Caco-2 (cell line): Measurements from ENCODE around the gene DLG2. TPM values are rescaled to one million over a fixed set of nuclear protein-coding genes. Genes with fewer than 3 reads are reported as not detected.

ENCODE experiments used
- BruUV-seq: library from RNA; stranded (reverse); fragments of 400-500 nt; replicated peaks from 2 replicates; lab custom pipeline; 2021; lab: Mats Ljungman, UMichigan
- CTCF ChIA-PET: fragments of 300-600 bp; sonication (Branson Sonifier 250); formaldehyde crosslinking; loops from one replicate; lab custom pipeline; 2022; ENCODE audit warnings: antibody characterized with exemption; lab: Charles Lee
- POLR2A ChIA-PET: fragments of 300-600 bp; sonication (Branson Sonifier 250); formaldehyde crosslinking; loops from one replicate; lab custom pipeline; 2022; ENCODE audit warnings: antibody characterized with exemption; lab: Charles Lee
- DNase-seq, 2 experiments: peaks; one replicate each; pipeline versions ENCODE4 v3.0.0 to v3.0.0-alpha.2; 2020 to 2022
- H3K27me3 ChIP-seq: replicated peaks from 2 replicates; pipeline ENCODE4 v1.6.0; 2011; ENCODE audit warnings: low read length; ENCODE audit not compliant: control insufficient read depth, insufficient read depth
- H3K36me3 ChIP-seq: 2 replicates; pipeline ENCODE4 v1.5.1; 2011; ENCODE audit warnings: low read length; ENCODE audit not compliant: control insufficient read depth, insufficient read depth
- H3K4me1 ChIP-seq: fragments of 250-450 bp; sonication (Bioruptor Pico); 2 replicates; pipeline ENCODE4 v1.5.1; 2020; ENCODE audit warnings: mild to moderate bottlenecking
- H3K4me3 ChIP-seq: 2 replicates; pipeline ENCODE4 v1.5.1; 2011; ENCODE audit warnings: low read depth, mild to moderate bottlenecking, control low read depth, low read length
- H3K9me3 ChIP-seq: fragments of 250-450 bp; sonication (Bioruptor Pico); 2 replicates; pipeline ENCODE4 v1.5.1; 2020; ENCODE audit warnings: mild to moderate bottlenecking, moderate library complexity
- H3K27ac Mint-ChIP-seq: one replicate; pipeline ENCODE4 v1.8.0; 2022; ENCODE audit warnings: mixed read lengths; ENCODE audit not compliant: unreplicated experiment
- H3K27me3 Mint-ChIP-seq: one replicate; pipeline ENCODE4 v1.8.0; 2022; ENCODE audit warnings: mixed read lengths; ENCODE audit not compliant: insufficient read depth, unreplicated experiment
- H3K36me3 Mint-ChIP-seq: one replicate; pipeline ENCODE4 v1.8.0; 2022; ENCODE audit warnings: mild to moderate bottlenecking, mixed read lengths; ENCODE audit not compliant: insufficient read depth, unreplicated experiment
- H3K4me1 Mint-ChIP-seq: one replicate; pipeline ENCODE4 v1.8.0; 2022; ENCODE audit warnings: low read depth, mixed read lengths; ENCODE audit not compliant: unreplicated experiment
- H3K4me3 Mint-ChIP-seq: one replicate; pipeline ENCODE4 v1.8.0; 2022; ENCODE audit warnings: mild to moderate bottlenecking, moderate library complexity, mixed read lengths; ENCODE audit not compliant: unreplicated experiment
- H3K9me3 Mint-ChIP-seq: one replicate; pipeline ENCODE4 v1.8.0; 2022; ENCODE audit warnings: mixed read lengths; ENCODE audit not compliant: unreplicated experiment
- intact Hi-C: fragments of 100-400 bp; cut with micrococcal nuclease; formaldehyde crosslinking; loops from one replicate; pipeline ENCODE4 v1.10.0; 2022; ENCODE audit not compliant: unreplicated experiment
- total RNA-seq: library from RNA; stranded (reverse); gene quantifications from 2 replicates; pipeline ENCODE4 v1.2.3, GENCODE V29; 2022
- TF ChIP-seq, protein P1 (sequence below), 2 experiments: fragments of 200-600 bp in 1 of 2; IDR thresholded peaks; 1 replicate in 1 of 2; 2 replicates in 1 of 2; pipeline versions ENCODE4 v1.5.1 to v1.8.0; 2011 to 2022; ENCODE audit warnings: antibody characterized with exemption in 1 of 2, control low read depth in 1 of 2, inconsistent platforms in 1 of 2, low read depth in 1 of 2, low read length in 1 of 2, mild to moderate bottlenecking in 1 of 2, moderate library complexity in 1 of 2; ENCODE audit not compliant: insufficient read depth in 1 of 2, severe bottlenecking in 1 of 2, unreplicated experiment in 1 of 2

The DLG2 gene
- total RNA-seq, 1 experiment from 2014 or later: 21.6 TPM

DNA sequence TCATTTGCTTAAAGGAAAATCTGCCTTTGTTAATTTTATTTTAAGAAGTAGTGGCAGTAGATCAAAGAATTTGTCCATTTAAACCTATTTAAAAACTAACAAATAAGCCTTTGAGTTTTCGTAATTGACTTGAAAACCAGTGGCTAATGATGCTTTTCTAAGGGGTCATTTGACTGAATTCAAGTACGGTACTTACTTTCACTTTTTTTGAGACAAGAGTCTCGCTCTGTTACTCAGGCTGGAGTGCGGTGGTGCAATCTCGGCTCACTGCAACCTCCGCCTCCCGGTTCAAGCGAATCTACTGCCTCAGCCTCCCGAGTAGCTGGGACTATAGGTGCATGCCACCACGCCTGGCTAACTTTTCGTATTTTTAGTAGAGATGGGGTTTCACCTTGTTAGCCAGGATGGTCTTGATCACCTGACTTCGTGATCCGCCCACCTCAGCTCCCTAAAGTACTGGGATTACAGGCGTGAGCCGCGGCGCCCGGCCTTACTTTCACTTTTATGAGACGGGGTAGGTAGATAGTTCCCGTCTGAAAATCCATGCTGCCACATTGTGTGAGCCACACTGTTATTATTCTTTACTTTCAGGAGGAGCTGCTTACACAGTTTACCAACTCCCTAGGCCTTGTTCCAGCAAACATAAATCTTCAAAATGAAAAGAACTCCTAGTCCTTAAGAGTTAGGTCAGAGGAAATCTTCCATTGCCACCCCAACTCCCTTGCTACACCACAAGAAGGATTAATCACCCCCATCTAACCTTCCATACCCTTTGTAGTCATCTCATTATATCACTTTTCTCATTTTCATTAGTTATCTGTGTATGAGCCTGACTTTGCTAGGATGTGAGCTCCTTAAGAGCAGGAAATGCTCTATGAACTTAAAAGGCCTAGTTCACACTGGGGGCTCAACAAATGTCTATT lies 1414.4 kb downstream of the DLG2 start:
- no peak for DNase-seq
- no peaks in the 10 kb centered on the region for H3K27me3 Mint-ChIP-seq

DNA sequence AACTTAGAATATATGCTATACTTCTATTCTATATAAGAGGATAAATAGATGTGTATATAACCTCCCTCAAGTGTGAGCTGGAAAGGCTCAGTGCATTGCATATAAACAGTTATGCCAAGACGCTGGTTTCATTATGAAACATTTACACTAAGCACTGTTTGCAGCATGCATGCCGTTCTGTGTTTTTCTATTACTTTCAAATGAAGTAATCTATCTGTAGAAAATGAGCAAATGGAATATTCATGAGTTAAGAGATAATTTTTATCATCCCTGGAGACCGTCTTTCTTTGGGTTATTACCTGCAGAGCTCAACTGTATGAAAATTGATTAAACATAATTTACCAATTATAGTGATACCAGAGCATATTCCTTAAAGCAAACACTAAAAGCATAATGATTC lies 1415.2 kb downstream of the DLG2 start:
- Histone ChIP-seq H3K27me3 (no peaks in the 10 kb centered on the region), H3K9me3 (no peaks in the 10 kb centered on the region), H3K36me3 (no peaks in the 10 kb centered on the region), H3K4me3 (no peak overlapping the region), H3K4me1 (no peaks in the 10 kb centered on the region)
- TF ChIP-seq, protein P1, sequence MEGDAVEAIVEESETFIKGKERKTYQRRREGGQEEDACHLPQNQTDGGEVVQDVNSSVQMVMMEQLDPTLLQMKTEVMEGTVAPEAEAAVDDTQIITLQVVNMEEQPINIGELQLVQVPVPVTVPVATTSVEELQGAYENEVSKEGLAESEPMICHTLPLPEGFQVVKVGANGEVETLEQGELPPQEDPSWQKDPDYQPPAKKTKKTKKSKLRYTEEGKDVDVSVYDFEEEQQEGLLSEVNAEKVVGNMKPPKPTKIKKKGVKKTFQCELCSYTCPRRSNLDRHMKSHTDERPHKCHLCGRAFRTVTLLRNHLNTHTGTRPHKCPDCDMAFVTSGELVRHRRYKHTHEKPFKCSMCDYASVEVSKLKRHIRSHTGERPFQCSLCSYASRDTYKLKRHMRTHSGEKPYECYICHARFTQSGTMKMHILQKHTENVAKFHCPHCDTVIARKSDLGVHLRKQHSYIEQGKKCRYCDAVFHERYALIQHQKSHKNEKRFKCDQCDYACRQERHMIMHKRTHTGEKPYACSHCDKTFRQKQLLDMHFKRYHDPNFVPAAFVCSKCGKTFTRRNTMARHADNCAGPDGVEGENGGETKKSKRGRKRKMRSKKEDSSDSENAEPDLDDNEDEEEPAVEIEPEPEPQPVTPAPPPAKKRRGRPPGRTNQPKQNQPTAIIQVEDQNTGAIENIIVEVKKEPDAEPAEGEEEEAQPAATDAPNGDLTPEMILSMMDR (IDR thresholded peaks at IDR 0.05; ENCODE audit: insufficient read depth in 1 of 2, low read depth in 1 of 2, low read length in 1 of 2, severe bottlenecking in 1 of 2, unreplicated experiment in 1 of 2): no peak
- BruUV-seq: no TSS peak
- no peak overlapping the region for H3K27ac Mint-ChIP-seq
- POLR2A ChIA-PET: no interaction called here
- H3K36me3 Mint-ChIP-seq: no peaks in the 10 kb centered on the region
- no peaks in the 10 kb centered on the region for H3K9me3 Mint-ChIP-seq
- H3K4me1 Mint-ChIP-seq: no peaks in the 10 kb centered on the region
- intact Hi-C loops: no loop called here
- no peak for DNase-seq
- H3K4me3 Mint-ChIP-seq: no peak overlapping the region
- H3K27me3 Mint-ChIP-seq: no peaks in the 10 kb centered on the region
- CTCF ChIA-PET: no interaction called here

More for the DNA sequence above, 1414.4 kb downstream of the DLG2 start:
- Histone ChIP-seq H3K9me3 (no peaks in the 10 kb centered on the region), H3K4me1 (no peaks in the 10 kb centered on the region), H3K4me3 (no peak overlapping the region), H3K27me3 (no peaks in the 10 kb centered on the region), H3K36me3 (no peaks in the 10 kb centered on the region)
- Mint-ChIP-seq H3K4me3 (no peak overlapping the region), H3K27ac (no peak overlapping the region), H3K4me1 (no peaks in the 10 kb centered on the region), H3K36me3 (no peaks in the 10 kb centered on the region), H3K9me3 (no peaks in the 10 kb centered on the region)
- ChIA-PET POLR2A (no interaction called here), CTCF (no interaction called here)
- TF ChIP-seq, protein P1 (IDR thresholded peaks at IDR 0.05; ENCODE audit: insufficient read depth in 1 of 2, low read depth in 1 of 2, low read length in 1 of 2, severe bottlenecking in 1 of 2, unreplicated experiment in 1 of 2): no peak
- BruUV-seq: no TSS peak
- intact Hi-C loops: no loop called here

DNA sequence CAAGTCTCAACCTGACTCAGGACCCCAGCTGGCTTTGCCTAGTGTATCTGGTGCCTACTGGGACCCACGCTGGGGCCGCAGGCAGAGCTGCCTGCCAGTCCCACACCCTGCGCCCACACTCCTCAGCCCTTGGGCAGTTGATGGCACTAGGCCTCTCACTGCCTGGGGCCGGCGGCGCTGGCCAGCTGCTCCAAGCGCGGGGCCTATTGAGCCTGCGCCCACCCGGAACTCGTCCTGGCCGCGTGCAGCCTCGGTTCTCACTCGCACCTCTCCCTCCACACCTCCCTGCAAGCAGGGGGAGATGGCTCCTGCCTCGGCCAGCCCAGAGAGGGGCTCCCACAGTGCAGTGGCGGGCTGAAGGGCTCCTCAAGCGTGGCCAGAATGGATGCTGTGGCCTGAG lies 1432.4 kb downstream of the DLG2 start:
- TF ChIP-seq, protein P1 (IDR thresholded peaks at IDR 0.05; ENCODE audit: insufficient read depth in 1 of 2, low read depth in 1 of 2, low read length in 1 of 2, severe bottlenecking in 1 of 2, unreplicated experiment in 1 of 2): no peak
- CTCF ChIA-PET: no interaction called here
- no peaks in the 10 kb centered on the region for H3K27me3 ChIP-seq
- no peaks in the 10 kb centered on the region for H3K36me3 ChIP-seq
- no peak for DNase-seq
- Mint-ChIP-seq H3K27me3 (peaks cover under 1% of the 10 kb centered on the region), H3K9me3 (peaks cover 18% of the 10 kb centered on the region), H3K4me3 (no peak overlapping the region), H3K27ac (no peak overlapping the region), H3K36me3 (no peaks in the 10 kb centered on the region), H3K4me1 (no peaks in the 10 kb centered on the region)
- no peak overlapping the region for H3K4me3 ChIP-seq
- intact Hi-C loops: no loop called here
- no peaks in the 10 kb centered on the region for H3K4me1 ChIP-seq
- POLR2A ChIA-PET: no interaction called here
- H3K9me3 ChIP-seq: no peaks in the 10 kb centered on the region; the same call in 1 of the 2 replicates
- no TSS peak for BruUV-seq
